Measurements from ENCODE around the gene SLC16A2.

- TF ChIP-seq CTCF (IDR thresholded peaks at IDR 0.05; ENCODE audit: low read length), result no peak
- no peak for TF ChIP-seq EZH2 (optimal IDR thresholded peaks at IDR 0.05; ENCODE audit: low read depth, low read length)
- no peak for TF ChIP-seq EZH2phosphoT487 (IDR thresholded peaks at IDR 0.05; ENCODE audit: low read length)
These were observed 15.3 kb upstream of the SLC16A2 start for GRCh38 chrX:74405973-74406489.

All from MM.1S (cell line).